Astrocyte (in vitro differentiated cells and primary cell): ENCODE data around the gene NRSN2. TPM values are rescaled to one million over a fixed set of nuclear protein-coding genes. Genes with fewer than 3 reads are reported as not detected.

Experiments
- DNase-seq: peaks from one replicate; pipeline ENCODE4 v3.0.0-alpha.2; 2010; ENCODE audit warnings: low read depth
- FAIRE-seq: peaks from 2 replicates; lab custom pipeline; 2011; peaks lifted over from hg19 to GRCh38; lab: Jason Lieb, UNC
- H2AFZ ChIP-seq: 2 replicates; pipeline ENCODE4 v1.6.0; 2012; ENCODE audit warnings: low read depth, low read length, inconsistent platforms
- H3K27ac ChIP-seq: 2 replicates; pipeline ENCODE4 v1.5.1; 2011; ENCODE audit warnings: low read depth, low read length, inconsistent platforms
- H3K27me3 ChIP-seq: 2 replicates; pipeline ENCODE4 v1.6.0; 2011; ENCODE audit warnings: low read length, inconsistent platforms; ENCODE audit not compliant: insufficient read depth
- H3K36me3 ChIP-seq: 2 replicates; pipeline ENCODE4 v1.5.1; 2011; ENCODE audit warnings: low read length, inconsistent platforms; ENCODE audit not compliant: insufficient read depth
- H3K4me1 ChIP-seq: 2 replicates; pipeline ENCODE4 v1.5.1; 2011; ENCODE audit warnings: low read length, inconsistent platforms; ENCODE audit not compliant: insufficient read depth
- H3K4me2 ChIP-seq: 2 replicates; pipeline ENCODE4 v1.6.0; 2012; ENCODE audit warnings: low read length, inconsistent platforms
- H3K4me3 ChIP-seq: 2 replicates; pipeline ENCODE4 v1.5.1; 2011; ENCODE audit warnings: low read depth, mild to moderate bottlenecking, low read length, inconsistent platforms; ENCODE audit not compliant: insufficient read depth
- H3K79me2 ChIP-seq: 2 replicates; pipeline ENCODE4 v1.6.0; 2012; ENCODE audit warnings: mild to moderate bottlenecking, low read length, inconsistent platforms; ENCODE audit not compliant: insufficient read depth
- H3K9ac ChIP-seq: 2 replicates; pipeline ENCODE4 v1.6.0; 2012; ENCODE audit warnings: mild to moderate bottlenecking, low read length, inconsistent platforms
- H3K9me3 ChIP-seq: 2 replicates; pipeline ENCODE4 v1.5.1; 2012; ENCODE audit warnings: low read depth, mild to moderate bottlenecking, low read length, inconsistent platforms; ENCODE audit not compliant: insufficient read depth
- H4K20me1 ChIP-seq: 2 replicates; pipeline ENCODE4 v1.6.0; 2012; ENCODE audit warnings: low read length, inconsistent platforms; ENCODE audit not compliant: insufficient read depth
- H3K27ac Mint-ChIP-seq: one replicate; pipeline ENCODE4 v1.8.0; 2021; ENCODE audit warnings: mild to moderate bottlenecking, mixed read lengths; ENCODE audit not compliant: unreplicated experiment
- H3K27me3 Mint-ChIP-seq: one replicate; pipeline ENCODE4 v1.8.0; 2021; ENCODE audit warnings: low read depth, mixed read lengths; ENCODE audit not compliant: unreplicated experiment
- H3K36me3 Mint-ChIP-seq: one replicate; pipeline ENCODE4 v1.8.0; 2021; ENCODE audit warnings: low read depth, mixed read lengths; ENCODE audit not compliant: unreplicated experiment
- H3K4me1 Mint-ChIP-seq: one replicate; pipeline ENCODE4 v1.8.0; 2021; ENCODE audit warnings: low read depth, mixed read lengths; ENCODE audit not compliant: unreplicated experiment
- H3K4me3 Mint-ChIP-seq: one replicate; pipeline ENCODE4 v1.8.0; 2021; ENCODE audit warnings: mild to moderate bottlenecking, moderate library complexity, mixed read lengths; ENCODE audit not compliant: unreplicated experiment
- H3K9me3 Mint-ChIP-seq: one replicate; pipeline ENCODE4 v1.8.0; 2021; ENCODE audit warnings: mild to moderate bottlenecking, mixed read lengths; ENCODE audit not compliant: unreplicated experiment
- EZH2 ChIP-seq: IDR thresholded peaks from 2 replicates; pipeline ENCODE4 v1.6.1; 2012; ENCODE audit warnings: mild to moderate bottlenecking, low read length, inconsistent platforms; ENCODE audit not compliant: insufficient read depth
- total RNA-seq: library from RNA; stranded (reverse); gene quantifications from 2 replicates; pipeline ENCODE4 v1.2.1, GENCODE V29; 2021
- TF ChIP-seq, protein P1 (sequence below): IDR thresholded peaks from 2 replicates; pipeline ENCODE4 v1.5.1; 2011; ENCODE audit warnings: low read depth, mild to moderate bottlenecking, inconsistent platforms, low read length, moderate library complexity; ENCODE audit not compliant: insufficient read depth

Gene NRSN2
- total RNA-seq, 1 donor from 2014 or later, result 57.8 TPM

DNA sequence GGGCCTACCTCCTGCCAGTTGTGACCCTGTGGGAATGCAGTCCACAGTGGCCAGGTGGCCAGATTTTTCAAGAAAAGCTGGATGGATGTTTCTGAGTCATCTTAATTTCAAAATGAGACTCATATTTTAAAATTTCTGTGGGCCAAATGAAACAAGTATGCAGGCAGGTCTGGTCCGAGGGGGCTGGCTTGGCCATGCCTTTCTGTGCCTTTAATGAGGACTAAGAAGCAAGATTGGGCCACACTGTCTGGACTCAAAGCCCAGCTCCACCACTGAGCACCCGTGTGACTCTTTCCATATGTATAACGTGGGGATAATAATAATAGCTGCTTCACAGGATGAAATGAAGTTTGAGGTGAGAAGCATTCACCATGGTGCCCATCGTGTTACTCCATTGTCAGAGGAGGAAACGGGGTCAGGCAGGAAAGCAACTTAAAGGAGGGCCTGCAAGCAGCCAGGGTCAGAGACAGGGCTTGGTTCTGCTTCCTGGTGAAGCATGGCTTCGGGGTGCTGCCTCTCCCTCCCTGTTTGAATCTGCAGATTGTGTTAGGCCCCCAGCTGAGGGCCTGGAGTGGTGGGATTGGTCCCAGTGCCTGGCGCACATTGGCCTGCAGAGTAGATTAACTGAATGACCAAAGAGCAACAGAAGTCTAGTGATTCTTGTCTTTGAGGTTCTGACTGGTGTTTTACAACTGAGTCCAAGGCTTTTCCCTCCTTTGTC lies 17.8 kb upstream of the NRSN2 start:
- Histone ChIP-seq H3K36me3 (no peaks in the 10 kb centered on the region), H3K4me1 (peaks cover 40% of the 10 kb centered on the region), H3K4me3 (peak overlapping the region; percentile 40), H2AFZ (no peak overlapping the region), H3K27me3 (no peaks in the 10 kb centered on the region), H3K27ac (peak overlapping the region; percentile 57), H3K9me3 (no peaks in the 10 kb centered on the region), H4K20me1 (peaks cover 45% of the 10 kb centered on the region), H3K79me2 (peaks cover 25% of the 10 kb centered on the region), H3K4me2 (peak overlapping the region; percentile 99), H3K9ac (peak overlapping the region; percentile 86)
- TF ChIP-seq EZH2, result no peak
- TF ChIP-seq, protein P1, sequence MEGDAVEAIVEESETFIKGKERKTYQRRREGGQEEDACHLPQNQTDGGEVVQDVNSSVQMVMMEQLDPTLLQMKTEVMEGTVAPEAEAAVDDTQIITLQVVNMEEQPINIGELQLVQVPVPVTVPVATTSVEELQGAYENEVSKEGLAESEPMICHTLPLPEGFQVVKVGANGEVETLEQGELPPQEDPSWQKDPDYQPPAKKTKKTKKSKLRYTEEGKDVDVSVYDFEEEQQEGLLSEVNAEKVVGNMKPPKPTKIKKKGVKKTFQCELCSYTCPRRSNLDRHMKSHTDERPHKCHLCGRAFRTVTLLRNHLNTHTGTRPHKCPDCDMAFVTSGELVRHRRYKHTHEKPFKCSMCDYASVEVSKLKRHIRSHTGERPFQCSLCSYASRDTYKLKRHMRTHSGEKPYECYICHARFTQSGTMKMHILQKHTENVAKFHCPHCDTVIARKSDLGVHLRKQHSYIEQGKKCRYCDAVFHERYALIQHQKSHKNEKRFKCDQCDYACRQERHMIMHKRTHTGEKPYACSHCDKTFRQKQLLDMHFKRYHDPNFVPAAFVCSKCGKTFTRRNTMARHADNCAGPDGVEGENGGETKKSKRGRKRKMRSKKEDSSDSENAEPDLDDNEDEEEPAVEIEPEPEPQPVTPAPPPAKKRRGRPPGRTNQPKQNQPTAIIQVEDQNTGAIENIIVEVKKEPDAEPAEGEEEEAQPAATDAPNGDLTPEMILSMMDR, result no peak
- Mint-ChIP-seq H3K36me3 (peaks cover 7% of the 10 kb centered on the region), H3K4me3 (peak overlapping the region; percentile 83), H3K9me3 (no peaks in the 10 kb centered on the region), H3K27ac (peak overlapping the region; percentile 16), H3K4me1 (peaks cover 27% of the 10 kb centered on the region), H3K27me3 (no peaks in the 10 kb centered on the region)
- no peak for DNase-seq
- FAIRE-seq, result no peak

DNA sequence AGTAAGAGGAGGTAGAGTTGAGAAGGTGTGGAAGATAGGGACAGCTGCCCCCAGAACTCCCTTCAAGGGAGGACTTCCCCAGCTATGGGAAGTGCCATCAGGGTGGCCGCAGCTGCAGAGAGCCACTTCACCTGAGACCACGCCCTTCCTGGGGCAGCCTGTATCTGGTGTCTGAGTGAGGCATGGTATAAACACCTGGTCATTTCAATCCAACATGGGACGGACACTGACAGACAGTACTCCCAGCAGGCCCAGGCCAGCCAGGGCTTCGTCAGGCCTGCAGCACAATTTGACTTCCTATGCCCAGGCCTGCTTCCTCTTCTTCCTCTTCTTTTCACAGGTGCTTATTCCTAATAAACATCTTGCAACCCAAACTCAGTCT lies 17.1 kb upstream of the NRSN2 start:
- Histone ChIP-seq H3K27ac (no peak overlapping the region), H3K79me2 (peaks cover 25% of the 10 kb centered on the region), H3K36me3 (no peaks in the 10 kb centered on the region), H3K9ac (no peak overlapping the region), H2AFZ (no peak overlapping the region), H3K4me1 (peaks cover 33% of the 10 kb centered on the region), H3K9me3 (no peaks in the 10 kb centered on the region), H3K27me3 (no peaks in the 10 kb centered on the region), H3K4me2 (peak overlapping the region; percentile 22), H4K20me1 (peaks cover 45% of the 10 kb centered on the region), H3K4me3 (no peak overlapping the region)
- H3K4me1 Mint-ChIP-seq, result peaks cover 27% of the 10 kb centered on the region
- peaks cover 12% of the 10 kb centered on the region for H3K36me3 Mint-ChIP-seq
- H3K27me3 Mint-ChIP-seq, result no peaks in the 10 kb centered on the region
- H3K9me3 Mint-ChIP-seq, result no peaks in the 10 kb centered on the region
- H3K27ac Mint-ChIP-seq, result peak overlapping the region; percentile 75
- DNase-seq (no peak), FAIRE-seq (no peak)
- H3K4me3 Mint-ChIP-seq, result peak overlapping the region; percentile 57
- TF ChIP-seq, protein P1, result no peak
- no peak for TF ChIP-seq EZH2
